Spleen (tissue), 11 donors: ENCODE data around the gene IL7R. TPM values are rescaled to one million over a fixed set of nuclear protein-coding genes. Genes with fewer than 3 reads are reported as not detected.

Source experiments
- DNase-seq: peaks from one replicate; pipeline ENCODE4 v3.0.0-alpha.2; 2020
- H3K27ac ChIP-seq, 8 donors: fragments of 200-600 bp; sonication (generic) in 7 of 8; 1 replicate in 4 of 8; 2 replicates in 4 of 8; pipeline versions ENCODE4 v1.5.0 to v1.8.0; 2016 to 2021; ENCODE audit warnings: inconsistent platforms in 4 of 8, mild to moderate bottlenecking in 4 of 8, moderate library complexity in 1 of 8
- H3K27me3 ChIP-seq, 7 donors: fragments of 200-600 bp; sonication (generic) in 6 of 7; replicated peaks in 1 of 7; 1 replicate in 4 of 7; 2 replicates in 3 of 7; pipeline versions ENCODE4 v1.5.0 to v1.8.0; 2016 to 2021; ENCODE audit warnings: inconsistent platforms in 3 of 7, mild to moderate bottlenecking in 1 of 7
- H3K36me3 ChIP-seq, 6 donors: fragments of 200-600 bp; sonication (generic) in 5 of 6; 1 replicate in 4 of 6; 2 replicates in 2 of 6; pipeline versions ENCODE4 v1.5.0 to v1.8.0; 2016 to 2021; ENCODE audit warnings: inconsistent platforms in 2 of 6
- H3K4me1 ChIP-seq, 6 donors: fragments of 200-600 bp; sonication (generic) in 5 of 6; 1 replicate in 3 of 6; 2 replicates in 3 of 6; pipeline versions ENCODE4 v1.5.0 to v1.8.0; 2016 to 2021; ENCODE audit warnings: inconsistent platforms in 3 of 6
- H3K4me3 ChIP-seq, 8 donors: fragments of 200-600 bp; sonication (generic) in 7 of 8; 1 replicate in 4 of 8; 2 replicates in 4 of 8; pipeline versions ENCODE4 v1.5.0 to v1.8.0; 2016 to 2021; ENCODE audit warnings: inconsistent platforms in 4 of 8, mild to moderate bottlenecking in 4 of 8, moderate library complexity in 2 of 8
- H3K9me3 ChIP-seq, 8 donors: fragments of 200-600 bp; sonication (generic) in 7 of 8; 1 replicate in 4 of 8; 2 replicates in 4 of 8; pipeline versions ENCODE4 v1.5.0 to v1.8.0; 2016 to 2021; ENCODE audit warnings: inconsistent platforms in 4 of 8
- CTCF ChIP-seq, 11 experiments: fragments of 200-600 bp in 7 of 11; fragments of 450-650 bp in 4 of 11; sonication (generic) in 4 of 11; IDR thresholded peaks in 8 of 11; conservative IDR thresholded peaks in 3 of 11; 1 replicate in 7 of 11; 2 replicates in 4 of 11; pipeline versions ENCODE4 v1.4.0 to v1.8.0; 2016 to 2021; ENCODE audit warnings: antibody characterized with exemption in 11 of 11, inconsistent platforms in 4 of 11, mild to moderate bottlenecking in 1 of 11
- POLR2A ChIP-seq, 3 donors: fragments of 450-650 bp; IDR thresholded peaks; one replicate each; pipeline ENCODE4 v1.5.1; 2017; ENCODE audit warnings: antibody characterized with exemption in 3 of 3, mild to moderate bottlenecking in 1 of 3
- POLR2AphosphoS5 ChIP-seq, 3 donors: sonication (generic); formaldehyde crosslinking; IDR thresholded peaks; one replicate each; pipeline ENCODE4 v1.5.1; 2017; ENCODE audit warnings: antibody characterized with exemption in 3 of 3
- WGBS, 5 donors: extraction: QIAGEN DNeasy Blood & Tissue Kit in 3 of 5; methylation state at CpG; one replicate each; pipeline versions ENCODE4 v1.1.5 to v1.1.7; 2013 to 2018; 5-methylcytosine and 5-hydroxymethylcytosine counted together
- intact Hi-C: fragments of 100-400 bp; cut with DNase I; formaldehyde crosslinking; loops from one replicate; pipeline ENCODE4 v1.15.0; 2023; ENCODE audit warnings: low total_unique reads
- polyA plus RNA-seq, 3 donors: library from polyadenylated mRNA; stranded (reverse); fragments of 200-250 nt; gene quantifications; one replicate each; pipeline ENCODE4 v1.2.1, GENCODE V29; 2013
- total RNA-seq, 7 donors: library from RNA; depleted of rRNA in 3 of 7; stranded (reverse); fragments of >200 nt in 3 of 7; fragmentation: NEBNext Ultra II Directional in 4 of 7; extraction: Animal tissue kit (Norgen Biotek cat#: 25700) in 4 of 7; gene quantifications; one replicate each; pipeline versions ENCODE4 v1.1.0 to v1.2.1, GENCODE V29; 2016 to 2021
- donor health status: healthy with polysubstance abuse.
- donor health status: DM: no; HTN: no; CAD: no; lungs with moderate emphysema.
- donor health status: DM: no; HTN: no; CAD: no.
- donor health status: Bipolar disorder and iron deficiency.
- donor health status: healthy.
- donor health status: DM: no; HTN: no; CAD: no.
- donor health status: DM: yes; HTN: yes; CAD: no.

Gene IL7R
- total and polyA plus RNA-seq, 10 donors, result 13.5 to 280 (median 96.0) TPM

- WGBS, 5 donors, result 78 to 86% (median 83%) methylated on average over 2 to 3 of the region's 3 CpGs
- Histone ChIP-seq H3K27me3 (no peaks in the 10 kb centered on the region), H3K4me3 (no peak overlapping the region), H3K27ac (peak overlapping the region in 5 of 8 donors; percentile 1 to 57 (median 41)), H3K4me1 (peaks cover 0 to 14% (median 0%) of the 10 kb centered on the region in 6 donors), H3K9me3 (no peaks in the 10 kb centered on the region), H3K36me3 (no peaks in the 10 kb centered on the region)
- intact Hi-C loops, result no loop called here
- DNase-seq, result no peak
- TF ChIP-seq CTCF (IDR thresholded peaks at IDR 0.05 in 8 of 11, conservative IDR thresholded peaks at IDR 0.05 in 3 of 11) (no peak), POLR2AphosphoS5 (IDR thresholded peaks at IDR 0.05) (no peak), POLR2A (IDR thresholded peaks at IDR 0.05) (no peak)
Observed at GRCh38 chr5:35826056-35826455, 30.6 kb upstream of the IL7R start.

GRCh38 chr5:35826554-35826953 is 30.1 kb upstream of the IL7R start:
- DNase-seq, result no peak

GRCh38 chr5:35828082-35828598 is 28.6 kb upstream of the IL7R start:
- TF ChIP-seq POLR2AphosphoS5 (IDR thresholded peaks at IDR 0.05) (no peak), CTCF (IDR thresholded peaks at IDR 0.05 in 8 of 11, conservative IDR thresholded peaks at IDR 0.05 in 3 of 11) (no peak), POLR2A (IDR thresholded peaks at IDR 0.05) (no peak)
- 88 to 91% (median 90%) methylated on average over 4 of the region's 4 CpGs for WGBS, 5 donors
- peaks cover 0 to 2% (median 0%) of the 10 kb centered on the region in 6 donors for H3K4me1 ChIP-seq
- no peak for DNase-seq
- H3K36me3 ChIP-seq, result no peaks in the 10 kb centered on the region
- H3K9me3 ChIP-seq, result no peaks in the 10 kb centered on the region
- peak overlapping the region in 2 of 8 donors; percentile 7 to 57 for H3K27ac ChIP-seq
- intact Hi-C loops, result no loop called here
- H3K27me3 ChIP-seq, result no peaks in the 10 kb centered on the region
- no peak overlapping the region for H3K4me3 ChIP-seq

More at GRCh38 chr5:35826554-35826953, 30.1 kb upstream of the IL7R start:
- H3K27me3 ChIP-seq, result no peaks in the 10 kb centered on the region
- no peaks in the 10 kb centered on the region for H3K36me3 ChIP-seq
- no peaks in the 10 kb centered on the region for H3K9me3 ChIP-seq
- peak overlapping the region in 5 of 8 donors; percentile 1 to 57 (median 41) for H3K27ac ChIP-seq
- WGBS, 5 donors, result 78 to 90% (median 86%) methylated on average over 2 of the region's 2 CpGs
- H3K4me1 ChIP-seq, result peaks cover 0 to 12% (median 0%) of the 10 kb centered on the region in 6 donors
- TF ChIP-seq POLR2A (IDR thresholded peaks at IDR 0.05), result no peak
- no peak for TF ChIP-seq POLR2AphosphoS5 (IDR thresholded peaks at IDR 0.05)
- TF ChIP-seq CTCF (IDR thresholded peaks at IDR 0.05 in 8 of 11, conservative IDR thresholded peaks at IDR 0.05 in 3 of 11), result no peak
- H3K4me3 ChIP-seq, result no peak overlapping the region
- intact Hi-C loops, result no loop called here

GRCh38 chr5:35830587-35830986 is 26.1 kb upstream of the IL7R start:
- 79 to 84% (median 82%) methylated on average over 4 of the region's 4 CpGs for WGBS, 5 donors
- Histone ChIP-seq H3K9me3 (no peaks in the 10 kb centered on the region), H3K27ac (peak overlapping the region in 4 of 8 donors; percentile 4 to 70 (median 38)), H3K36me3 (no peaks in the 10 kb centered on the region), H3K27me3 (no peaks in the 10 kb centered on the region), H3K4me3 (no peak overlapping the region), H3K4me1 (no peaks in the 10 kb centered on the region)
- no peak for TF ChIP-seq POLR2A (IDR thresholded peaks at IDR 0.05)
- TF ChIP-seq POLR2AphosphoS5 (IDR thresholded peaks at IDR 0.05), result peak in 1 of 3 donors; percentile 41
- no peak for DNase-seq
- intact Hi-C loops, result no loop called here
